ENCODE data around the gene LHFPL2.

Gene LHFPL2

GRCh38 chr5:78560000-78560855 lies 88.3 kb downstream of the LHFPL2 start:
- DNase-seq (no peak), ATAC-seq (peak; percentile 36)
- Mint-ChIP-seq H3K4me1 (no peaks in the 10 kb centered on the region), H3K27me3 (peaks cover 9% of the 10 kb centered on the region), H3K27ac (no peak overlapping the region), H3K4me3 (no peak overlapping the region), H3K9me3 (no peaks in the 10 kb centered on the region), H3K36me3 (ENCODE audit: low read depth) (no peaks in the 10 kb centered on the region)

- Mint-ChIP-seq H3K36me3 (ENCODE audit: low read depth) (no peaks in the 10 kb centered on the region), H3K4me3 (no peak overlapping the region), H3K27me3 (peaks cover 12% of the 10 kb centered on the region), H3K27ac (no peak overlapping the region), H3K9me3 (no peaks in the 10 kb centered on the region), H3K4me1 (peaks cover 4% of the 10 kb centered on the region)
- DNase-seq: no peak
- ATAC-seq: no peak
Measured at GRCh38 chr5:78557601-78558000, 91.0 kb downstream of the LHFPL2 start.

- H3K27ac Mint-ChIP-seq: no peak overlapping the region
Measured at GRCh38 chr5:78555870-78556269, 92.7 kb downstream of the LHFPL2 start.

GRCh38 chr5:78554670-78555069 lies 93.9 kb downstream of the LHFPL2 start:
- peaks cover 6% of the 10 kb centered on the region for H3K4me1 Mint-ChIP-seq
- H3K36me3 Mint-ChIP-seq (ENCODE audit: low read depth): no peaks in the 10 kb centered on the region
- no peaks in the 10 kb centered on the region for H3K9me3 Mint-ChIP-seq
- no peak for DNase-seq
- no peak for ATAC-seq
- peaks cover 8% of the 10 kb centered on the region for H3K27me3 Mint-ChIP-seq
- H3K27ac Mint-ChIP-seq: no peak overlapping the region
- no peak overlapping the region for H3K4me3 Mint-ChIP-seq

More at GRCh38 chr5:78555870-78556269, 92.7 kb downstream of the LHFPL2 start:
- peaks cover 12% of the 10 kb centered on the region for H3K27me3 Mint-ChIP-seq
- DNase-seq (no peak), ATAC-seq (no peak)
- H3K4me1 Mint-ChIP-seq: peaks cover 6% of the 10 kb centered on the region
- H3K36me3 Mint-ChIP-seq (ENCODE audit: low read depth): no peaks in the 10 kb centered on the region
- no peaks in the 10 kb centered on the region for H3K9me3 Mint-ChIP-seq
- H3K4me3 Mint-ChIP-seq: no peak overlapping the region

- DNase-seq (no peak), ATAC-seq (no peak)
- no peaks in the 10 kb centered on the region for H3K9me3 Mint-ChIP-seq
- no peak overlapping the region for H3K27ac Mint-ChIP-seq
- H3K36me3 Mint-ChIP-seq (ENCODE audit: low read depth): no peaks in the 10 kb centered on the region
- H3K4me1 Mint-ChIP-seq: peaks cover 6% of the 10 kb centered on the region
- H3K27me3 Mint-ChIP-seq: peaks cover 4% of the 10 kb centered on the region
- H3K4me3 Mint-ChIP-seq: no peak overlapping the region
Measured at GRCh38 chr5:78553580-78554353, 94.8 kb downstream of the LHFPL2 start.

- Mint-ChIP-seq H3K4me3 (no peak overlapping the region), H3K36me3 (ENCODE audit: low read depth) (no peaks in the 10 kb centered on the region), H3K27ac (no peak overlapping the region), H3K9me3 (no peaks in the 10 kb centered on the region), H3K4me1 (peaks cover 6% of the 10 kb centered on the region), H3K27me3 (peaks cover 3% of the 10 kb centered on the region)
- no peak for DNase-seq
- ATAC-seq: peak; percentile 25
Measured at GRCh38 chr5:78552729-78553342, 95.7 kb downstream of the LHFPL2 start.

- no peak overlapping the region for H3K4me3 Mint-ChIP-seq
- no peak overlapping the region for H3K27ac Mint-ChIP-seq
- peaks cover 3% of the 10 kb centered on the region for H3K27me3 Mint-ChIP-seq
- ATAC-seq (no peak), DNase-seq (no peak)
- H3K36me3 Mint-ChIP-seq (ENCODE audit: low read depth): no peaks in the 10 kb centered on the region
- peaks cover 6% of the 10 kb centered on the region for H3K4me1 Mint-ChIP-seq
- no peaks in the 10 kb centered on the region for H3K9me3 Mint-ChIP-seq
Measured at GRCh38 chr5:78550891-78551290, 97.7 kb downstream of the LHFPL2 start.

- Mint-ChIP-seq H3K9me3 (no peaks in the 10 kb centered on the region), H3K36me3 (ENCODE audit: low read depth) (no peaks in the 10 kb centered on the region), H3K27ac (no peak overlapping the region), H3K4me3 (no peak overlapping the region), H3K27me3 (peaks cover 2% of the 10 kb centered on the region), H3K4me1 (peaks cover 6% of the 10 kb centered on the region)
- ATAC-seq (peak; percentile 25), DNase-seq (no peak)
Measured at GRCh38 chr5:78549043-78549442, 99.5 kb downstream of the LHFPL2 start.

GRCh38 chr5:78547731-78548615 lies 100.6 kb downstream of the LHFPL2 start:
- H3K27ac Mint-ChIP-seq: no peak overlapping the region
- no peaks in the 10 kb centered on the region for H3K36me3 Mint-ChIP-seq (ENCODE audit: low read depth)
- H3K4me1 Mint-ChIP-seq: peaks cover 2% of the 10 kb centered on the region
- ATAC-seq (no peak), DNase-seq (no peak)
- H3K27me3 Mint-ChIP-seq: no peaks in the 10 kb centered on the region
- H3K9me3 Mint-ChIP-seq: no peaks in the 10 kb centered on the region
- no peak overlapping the region for H3K4me3 Mint-ChIP-seq

- Mint-ChIP-seq H3K27me3 (no peaks in the 10 kb centered on the region), H3K36me3 (ENCODE audit: low read depth) (no peaks in the 10 kb centered on the region), H3K9me3 (no peaks in the 10 kb centered on the region), H3K4me1 (no peaks in the 10 kb centered on the region), H3K4me3 (no peak overlapping the region), H3K27ac (no peak overlapping the region)
- no peak for ATAC-seq
- DNase-seq: no peak
Measured at GRCh38 chr5:78547183-78547582, 101.4 kb downstream of the LHFPL2 start.

- Mint-ChIP-seq H3K36me3 (ENCODE audit: low read depth) (no peaks in the 10 kb centered on the region), H3K4me3 (no peak overlapping the region), H3K4me1 (no peaks in the 10 kb centered on the region), H3K27ac (no peak overlapping the region), H3K27me3 (no peaks in the 10 kb centered on the region), H3K9me3 (no peaks in the 10 kb centered on the region)
- DNase-seq (no peak), ATAC-seq (no peak)
Measured at GRCh38 chr5:78546276-78546996, 102.1 kb downstream of the LHFPL2 start.

- Mint-ChIP-seq H3K9me3 (no peaks in the 10 kb centered on the region), H3K27me3 (no peaks in the 10 kb centered on the region), H3K36me3 (ENCODE audit: low read depth) (no peaks in the 10 kb centered on the region), H3K4me3 (no peak overlapping the region), H3K27ac (no peak overlapping the region), H3K4me1 (no peaks in the 10 kb centered on the region)
- DNase-seq (no peak), ATAC-seq (no peak)
Measured at GRCh38 chr5:78545406-78545805, 103.2 kb downstream of the LHFPL2 start.

- no peaks in the 10 kb centered on the region for H3K36me3 Mint-ChIP-seq (ENCODE audit: low read depth)
- no peak for ATAC-seq
- no peak overlapping the region for H3K4me3 Mint-ChIP-seq
- no peaks in the 10 kb centered on the region for H3K9me3 Mint-ChIP-seq
- DNase-seq: no peak
- H3K4me1 Mint-ChIP-seq: no peaks in the 10 kb centered on the region
- H3K27me3 Mint-ChIP-seq: no peaks in the 10 kb centered on the region
- H3K27ac Mint-ChIP-seq: no peak overlapping the region
Measured at GRCh38 chr5:78544561-78545201, 103.9 kb downstream of the LHFPL2 start.

All from activated naive CD8-positive, alpha-beta T cell treated with anti-CD3 and anti-CD28 coated beads, Interleukin-2, amount 50 U/mL, for 24 hours (primary cell).